Choroid plexus epithelial cell (primary cell): ENCODE data around the gene PROCA1.
"Not testable (repeated sequence)": the region's sequence is repeated elsewhere in the genome, so short reads cannot be mapped to it uniquely, and the experiment has no call there.

Experiments
- DNase-seq: peaks from one replicate; pipeline ENCODE4 v3.0.0-alpha.2; 2010; ENCODE audit warnings: low read depth
- H3K4me3 ChIP-seq: 2 replicates; pipeline ENCODE4 v1.5.1; 2011; ENCODE audit warnings: low read depth, mild to moderate bottlenecking, control low read depth, low read length, moderate library complexity
- CTCF ChIP-seq: conservative IDR thresholded peaks from 2 replicates; pipeline ENCODE4 v1.5.1; 2011; ENCODE audit warnings: low read depth, mild to moderate bottlenecking, control low read depth, inconsistent platforms, low read length, moderate library complexity

Gene PROCA1

GRCh38 chr17:28741358-28742349, 30.0 kb upstream of the PROCA1 start:
- H3K4me3 ChIP-seq, result no peak overlapping the region
- no peak for TF ChIP-seq CTCF
- DNase-seq, result no peak

GRCh38 chr17:28740406-28741357, 29.0 kb upstream of the PROCA1 start:
- no peak overlapping the region for H3K4me3 ChIP-seq
- no peak for TF ChIP-seq CTCF
- no peak for DNase-seq

GRCh38 chr17:28738680-28739384, 27.1 kb upstream of the PROCA1 start:
- no peak for TF ChIP-seq CTCF
- H3K4me3 ChIP-seq, result no peak overlapping the region
- no peak for DNase-seq

DNA sequence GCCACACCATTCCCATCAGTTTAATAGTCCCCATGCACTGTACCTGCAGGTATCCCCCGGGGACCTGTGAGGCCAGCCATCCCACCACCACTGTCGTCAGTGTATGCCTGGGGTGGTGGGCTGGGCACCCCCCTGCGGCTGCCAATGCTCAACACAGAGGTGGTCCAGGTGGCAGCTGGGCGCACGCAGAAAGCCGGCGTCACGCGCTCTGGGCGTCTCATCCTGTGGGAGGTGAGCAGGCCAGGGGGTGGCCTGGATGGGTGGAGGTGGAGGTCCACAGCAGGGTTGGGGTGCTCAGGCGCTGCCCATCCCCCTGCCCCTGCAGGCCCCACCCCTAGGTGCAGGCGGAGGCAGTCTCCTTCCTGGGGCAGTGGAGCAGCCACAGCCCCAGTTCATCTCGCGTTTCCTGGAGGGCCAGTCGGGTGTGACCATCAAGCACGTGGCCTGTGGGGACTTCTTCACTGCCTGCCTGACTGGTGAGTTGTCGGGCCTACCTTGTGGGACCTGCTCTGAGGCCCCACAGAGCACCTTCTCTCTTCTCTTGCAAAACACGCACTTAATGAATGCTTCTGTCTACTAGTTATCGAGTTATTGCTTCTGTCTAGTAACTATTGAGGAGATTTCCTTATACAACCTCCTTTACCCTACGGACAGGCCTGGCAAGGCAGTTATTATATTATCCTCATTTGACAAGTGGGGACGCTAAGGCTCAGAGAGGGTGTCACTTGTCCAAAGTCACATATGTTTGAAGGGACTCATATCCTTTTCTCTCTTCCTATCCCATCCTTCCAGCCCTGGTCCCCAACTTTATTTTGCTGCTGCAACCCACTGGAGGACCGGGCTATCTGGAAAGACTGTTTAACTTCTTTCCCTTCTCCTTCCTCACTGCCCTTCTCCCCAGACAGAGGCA, 26.3 kb upstream of the PROCA1 start:
- TF ChIP-seq CTCF, result no peak
- DNase-seq, result no peak
- no peak overlapping the region for H3K4me3 ChIP-seq

- no peak overlapping the region for H3K4me3 ChIP-seq
- TF ChIP-seq CTCF, result no peak
- no peak for DNase-seq
Measured at GRCh38 chr17:28737316-28737715, 25.6 kb upstream of the PROCA1 start.

GRCh38 chr17:28735913-28736769, 24.5 kb upstream of the PROCA1 start:
- not testable (repeated sequence) for H3K4me3 ChIP-seq, DNase-seq
